K562 (cell line): ENCODE results near the gene CISD3. TPM values are rescaled to one million over a fixed set of nuclear protein-coding genes. Genes with fewer than 3 reads are reported as not detected.

Experiments used
- ARHGAP35 ChIP-seq: fragments of 450-650 bp; IDR thresholded peaks from 2 replicates; pipeline ENCODE4 v1.6.1; 2018; ENCODE audit not compliant: partially characterized antibody
- BRD9 ChIP-seq: fragments of 450-650 bp; IDR thresholded peaks from 2 replicates; pipeline ENCODE4 v1.6.1; 2018; ENCODE audit warnings: low read depth; ENCODE audit not compliant: partially characterized antibody
- GATAD2A ChIP-seq: fragments of 450-650 bp; IDR thresholded peaks from 2 replicates; pipeline ENCODE4 v1.6.1; 2017
- GTF2E2 ChIP-seq: fragments of 200-800 bp; sonication (Bioruptor generic); IDR thresholded peaks from 2 replicates; pipeline ENCODE4 v1.6.1; 2016; ENCODE audit warnings: missing genetic modification characterization, missing compliant biosample characterization
- KLF16 ChIP-seq: IDR thresholded peaks from 2 replicates; pipeline ENCODE4 v1.6.1; 2016; ENCODE audit warnings: antibody characterized with exemption
- MAZ ChIP-seq, 2 experiments: fragments of 450-650 bp in 1 of 2; sonication (generic) in 1 of 2; formaldehyde crosslinking; IDR thresholded peaks in 1 of 2; conservative IDR thresholded peaks in 1 of 2; 2 replicates each; pipeline versions ENCODE4 v1.4.0 to v1.5.0; 2020; ENCODE audit warnings: mild to moderate bottlenecking in 1 of 2, missing genetic modification reagents in 1 of 2
- MCM2 ChIP-seq: fragments of 450-650 bp; IDR thresholded peaks from 2 replicates; pipeline ENCODE4 v1.6.1; 2017; ENCODE audit warnings: low read depth, mild to moderate bottlenecking
- NFATC3 ChIP-seq: fragments of 450-650 bp; IDR thresholded peaks from 2 replicates; pipeline ENCODE4 v1.6.1; 2017; ENCODE audit warnings: mild to moderate bottlenecking
- NFE2 ChIP-seq: IDR thresholded peaks from 2 replicates; pipeline ENCODE4 v1.6.1; 2014; ENCODE audit warnings: antibody characterized with exemption, low read depth
- PRDM10 ChIP-seq: fragments of 450-650 bp; IDR thresholded peaks from 2 replicates; pipeline ENCODE4 v1.6.1; 2018; ENCODE audit not compliant: partially characterized antibody
- PTTG1 ChIP-seq: fragments of 450-650 bp; IDR thresholded peaks from 2 replicates; pipeline ENCODE4 v1.6.1; 2016; ENCODE audit warnings: low read depth, mild to moderate bottlenecking, missing genetic modification characterization, missing compliant biosample characterization
- SMC3 ChIP-seq: conservative IDR thresholded peaks from 2 replicates; pipeline ENCODE4 v1.6.1; 2011; ENCODE audit warnings: low read depth, low read length, improper control_type of control experiment; ENCODE audit not compliant: insufficient read depth
- STAT6 ChIP-seq: sonication (generic); formaldehyde crosslinking; IDR thresholded peaks from 2 replicates; pipeline ENCODE4 v1.8.1; 2023; ENCODE audit warnings: mild to moderate bottlenecking, missing genetic modification reagents
- TAF1 ChIP-seq: IDR thresholded peaks from 2 replicates; pipeline ENCODE4 v1.6.1; 2011; ENCODE audit warnings: mild to moderate bottlenecking, low read length, moderate library complexity; ENCODE audit not compliant: insufficient read depth, control insufficient read depth, severe bottlenecking; ENCODE audit errors: extremely low read depth
- TAL1 ChIP-seq: fragments of 450-650 bp; IDR thresholded peaks from 2 replicates; pipeline ENCODE4 v1.6.1; 2016; ENCODE audit warnings: mild to moderate bottlenecking
- ZBED1 ChIP-seq: IDR thresholded peaks from 2 replicates; pipeline ENCODE4 v1.6.1; 2014
- ZBTB5 ChIP-seq: fragments of 450-650 bp; IDR thresholded peaks from 2 replicates; pipeline ENCODE4 v1.6.1; 2017; ENCODE audit warnings: antibody characterized with exemption
- ZNF174 ChIP-seq: fragments of 250-450 bp; sonication (Bioruptor Pico); IDR thresholded peaks from 2 replicates; pipeline ENCODE4 v1.4.0; 2020; ENCODE audit warnings: mild to moderate bottlenecking
- ZNF217 ChIP-seq: sonication (generic); formaldehyde crosslinking; IDR thresholded peaks from 2 replicates; pipeline ENCODE4 v1.8.0; 2022; ENCODE audit warnings: mild to moderate bottlenecking, missing genetic modification reagents
- ZNF431 ChIP-seq: sonication (generic); formaldehyde crosslinking; IDR thresholded peaks from 2 replicates; pipeline ENCODE4 v1.8.0; 2022; ENCODE audit warnings: mild to moderate bottlenecking, missing genetic modification reagents
- polyA plus RNA-seq, 8 experiments: library from polyadenylated mRNA; depleted of rRNA in 4 of 8; stranded (reverse) in 5 of 8; unstranded in 3 of 8; fragments of >200 nt; fragmentation: Nextera tagmentation in 2 of 8; fragmentation: Illumina TruSeq in 1 of 8; extraction: Ambion mirVana in 2 of 8; extraction: Trizol in 1 of 8; gene quantifications; 2 replicates each; pipeline versions ENCODE4 v1.2.1 to v1.2.3, GENCODE V29; 2011 to 2014; ENCODE audit warnings: inconsistent platforms in 1 of 8, missing spikeins in 1 of 8
- total RNA-seq, 7 experiments: library from RNA; depleted of rRNA in 6 of 7; stranded (reverse); fragments of >200 nt in 6 of 7; fragmentation: Illumina TruSeq in 2 of 7; extraction: Trizol in 2 of 7; gene quantifications; 2 replicates each; pipeline versions ENCODE4 v1.2.1 to v1.2.3, GENCODE V29; 2011 to 2021; ENCODE audit warnings: low replicate concordance in 1 of 7

Gene CISD3
- total and polyA plus RNA-seq, 9 of the 15 experiments (the other 6 are each of a cell fraction or from before 2014, with no cell fraction given), result 5.0 to 60.7 (median 15.7) TPM

GRCh38 chr17:38701504-38702165 is 28.5 kb upstream of the CISD3 start (continued):
- TF ChIP-seq GTF2E2 (tag) (no peak), ZNF174 (no peak), NFATC3 (no peak), ZNF431 (no peak), ARHGAP35 (no peak), PTTG1 (no peak), MCM2 (no peak), MAZ (CRISPR knock-in tag; conservative IDR thresholded peaks at IDR 0.05 in 1 of 2, IDR thresholded peaks at IDR 0.05 in 1 of 2) (no peak), TAF1 (peak; percentile 22), KLF16 (no peak), ZBTB5 (no peak), NFE2 (peak; percentile 77), BRD9 (no peak), ZNF217 (no peak), PRDM10 (peak; percentile 41), ZBED1 (no peak), GATAD2A (no peak), STAT6 (CRISPR knock-in tag) (no peak), TAL1 (no peak), SMC3 (no peak)
